ENCODE data around the gene ZKSCAN2. TPM values are rescaled to one million over a fixed set of nuclear protein-coding genes. Genes with fewer than 3 reads are reported as not detected.

The ZKSCAN2 gene
- polyA plus RNA-seq, 4 donors = 0.54 to 5.1 (median 0.89) TPM

DNA sequence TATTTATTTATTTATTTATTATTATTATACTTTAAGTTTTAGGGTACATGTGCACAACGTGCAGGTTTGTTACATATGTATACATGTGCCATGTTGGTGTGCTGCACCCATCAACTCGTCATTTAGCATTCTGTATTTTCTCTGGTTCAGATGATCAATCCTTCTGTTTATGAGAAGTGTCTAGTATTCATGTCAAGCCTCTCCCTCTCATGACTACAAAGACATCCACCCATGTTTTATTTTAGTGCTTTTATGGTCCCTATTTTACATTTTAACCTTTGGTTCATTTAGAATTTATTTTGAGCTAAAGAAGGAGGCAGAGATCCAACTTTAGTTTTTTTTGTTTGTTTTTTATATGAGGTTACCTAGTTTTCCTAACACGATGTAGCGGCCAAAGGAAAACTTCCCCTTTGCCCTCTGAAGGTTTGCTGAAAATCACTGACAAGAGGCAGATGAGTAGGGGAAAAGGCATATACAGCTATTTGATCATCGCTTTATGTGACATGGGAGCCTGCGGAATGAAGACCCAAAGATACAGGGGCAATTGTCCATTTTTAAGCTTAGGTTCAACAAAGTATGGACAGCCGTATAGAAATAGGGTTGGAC, 63.3 kb downstream of the ZKSCAN2 start:
- Histone ChIP-seq H3K36me3 (ENCODE audit: control insufficient read depth in 3 of 3, insufficient read depth in 2 of 3, low read depth in 1 of 3, low read length in 3 of 3) (no peaks in the 10 kb centered on the region), H3K27ac (ENCODE audit: low read depth in 1 of 3, low read length in 2 of 3) (no peak overlapping the region), H3K9me3 (ENCODE audit: control insufficient read depth in 2 of 2, insufficient read depth in 1 of 2, low read depth in 1 of 2, low read length in 1 of 2) (no peaks in the 10 kb centered on the region), H3K4me3 (ENCODE audit: low read depth in 1 of 3, low read length in 3 of 3) (no peak overlapping the region), H3K4me1 (ENCODE audit: control insufficient read depth in 3 of 3, insufficient read depth in 2 of 3, low read depth in 1 of 3, low read length in 2 of 3) (no peaks in the 10 kb centered on the region), H3K27me3 (ENCODE audit: control insufficient read depth in 3 of 3, insufficient read depth in 3 of 3, low read length in 3 of 3) (no peaks in the 10 kb centered on the region)
- WGBS, 3 donors = 81 to 87% (median 81%) methylated on average over 6 to 7 of the region's 7 CpGs
- FAIRE-seq (no peak), DNase-seq (no peak)

DNA sequence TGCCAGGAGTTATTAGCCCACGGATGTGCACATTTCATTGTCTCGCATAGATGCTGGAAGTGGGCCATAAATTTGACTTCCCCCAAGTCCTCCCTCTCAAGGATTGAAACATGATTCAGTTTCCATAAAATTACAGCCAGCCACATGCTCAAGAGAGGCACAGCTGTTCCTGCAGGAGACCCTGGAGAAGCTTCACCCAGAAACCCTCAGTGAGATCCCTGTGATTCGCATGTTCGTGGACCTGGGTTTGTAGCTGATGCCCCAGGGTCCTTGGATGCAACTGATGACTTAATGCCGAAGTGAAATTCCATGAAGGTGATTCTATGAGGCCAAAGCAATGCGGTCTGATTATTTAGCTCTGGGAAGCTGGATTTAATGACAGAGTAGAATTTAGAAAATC, 65.5 kb downstream of the ZKSCAN2 start:
- Histone ChIP-seq H3K9me3 (ENCODE audit: control insufficient read depth in 2 of 2, insufficient read depth in 1 of 2, low read depth in 1 of 2, low read length in 1 of 2) (no peaks in the 10 kb centered on the region), H3K4me3 (ENCODE audit: low read depth in 1 of 3, low read length in 3 of 3) (no peak overlapping the region), H3K27me3 (ENCODE audit: control insufficient read depth in 3 of 3, insufficient read depth in 3 of 3, low read length in 3 of 3) (no peaks in the 10 kb centered on the region), H3K4me1 (ENCODE audit: control insufficient read depth in 3 of 3, insufficient read depth in 2 of 3, low read depth in 1 of 3, low read length in 2 of 3) (no peaks in the 10 kb centered on the region), H3K36me3 (ENCODE audit: control insufficient read depth in 3 of 3, insufficient read depth in 2 of 3, low read depth in 1 of 3, low read length in 3 of 3) (no peaks in the 10 kb centered on the region), H3K27ac (ENCODE audit: low read depth in 1 of 3, low read length in 2 of 3) (no peak overlapping the region)
- DNase-seq (no peak), FAIRE-seq (no peak)
- 76 to 86% (median 81%) methylated on average over 6 of the region's 6 CpGs for WGBS, 3 donors

DNA sequence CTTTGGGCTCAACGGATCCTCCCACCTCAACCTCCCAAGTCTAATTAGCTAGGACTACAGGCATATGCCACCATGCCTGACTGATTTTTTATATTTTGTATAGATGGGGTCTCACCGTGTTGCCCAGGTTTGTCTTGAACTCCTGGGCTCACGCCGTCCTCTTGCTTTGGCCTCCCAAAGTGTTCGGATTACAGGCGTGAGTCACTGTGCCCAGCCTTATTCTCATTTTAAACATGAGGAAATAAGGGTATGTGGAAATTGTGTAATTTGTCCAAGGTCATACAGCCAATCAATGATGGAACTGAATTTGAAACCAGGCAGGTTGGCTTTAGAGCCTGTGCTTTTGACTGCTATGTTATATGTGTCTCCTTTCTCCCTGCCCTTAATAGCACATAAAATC, 68.3 kb downstream of the ZKSCAN2 start:
- Histone ChIP-seq H3K9me3 (ENCODE audit: control insufficient read depth in 2 of 2, insufficient read depth in 1 of 2, low read depth in 1 of 2, low read length in 1 of 2) (no peaks in the 10 kb centered on the region), H3K27me3 (ENCODE audit: control insufficient read depth in 3 of 3, insufficient read depth in 3 of 3, low read length in 3 of 3) (no peaks in the 10 kb centered on the region), H3K4me1 (ENCODE audit: control insufficient read depth in 3 of 3, insufficient read depth in 2 of 3, low read depth in 1 of 3, low read length in 2 of 3) (no peaks in the 10 kb centered on the region), H3K27ac (ENCODE audit: low read depth in 1 of 3, low read length in 2 of 3) (no peak overlapping the region), H3K4me3 (ENCODE audit: low read depth in 1 of 3, low read length in 3 of 3) (no peak overlapping the region), H3K36me3 (ENCODE audit: control insufficient read depth in 3 of 3, insufficient read depth in 2 of 3, low read depth in 1 of 3, low read length in 3 of 3) (no peaks in the 10 kb centered on the region)
- FAIRE-seq = no peak
- WGBS, 3 donors = 93 to 96% (median 94%) methylated on average over 6 of the region's 6 CpGs
- DNase-seq = no peak

DNA sequence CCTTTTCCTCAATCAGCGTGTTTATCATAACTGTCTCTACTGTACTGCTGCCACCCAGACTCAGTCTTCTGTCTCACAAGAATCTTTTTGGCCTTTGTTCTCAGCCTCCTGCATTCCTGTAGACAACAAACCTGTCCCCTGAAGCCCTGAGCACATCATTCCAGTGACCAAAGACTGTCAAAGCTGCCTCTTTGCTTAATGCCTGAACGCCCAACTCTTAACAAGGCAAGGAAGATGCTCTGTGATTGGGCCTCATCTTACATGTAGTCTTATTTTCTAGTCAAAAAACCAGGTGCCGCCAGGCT, 70.2 kb downstream of the ZKSCAN2 start:
- no peaks in the 10 kb centered on the region for H3K9me3 ChIP-seq (ENCODE audit: control insufficient read depth in 2 of 2, insufficient read depth in 1 of 2, low read depth in 1 of 2, low read length in 1 of 2)
- WGBS, 3 donors = 95 to 98% (median 96%) methylated on average over 3 of the region's 3 CpGs
- DNase-seq (no peak), FAIRE-seq (no peak)
- no peak overlapping the region for H3K27ac ChIP-seq (ENCODE audit: low read depth in 1 of 3, low read length in 2 of 3)
- no peak overlapping the region for H3K4me3 ChIP-seq (ENCODE audit: low read depth in 1 of 3, low read length in 3 of 3)
- H3K27me3 ChIP-seq (ENCODE audit: control insufficient read depth in 3 of 3, insufficient read depth in 3 of 3, low read length in 3 of 3) = no peaks in the 10 kb centered on the region
- H3K4me1 ChIP-seq (ENCODE audit: control insufficient read depth in 3 of 3, insufficient read depth in 2 of 3, low read depth in 1 of 3, low read length in 2 of 3) = no peaks in the 10 kb centered on the region
- H3K36me3 ChIP-seq (ENCODE audit: control insufficient read depth in 3 of 3, insufficient read depth in 2 of 3, low read depth in 1 of 3, low read length in 3 of 3) = no peaks in the 10 kb centered on the region

Other genes with a start within 250 kb of the ZKSCAN2 start
- 100 to 1,000 TPM in 1 of 4 donors, 10 to 100 TPM in 3; 37.9 to 108 (median 65.9) TPM for gene ARHGAP17, start 242.5 kb downstream of the ZKSCAN2 start, polyA plus RNA-seq
- gene LCMT1, start 146.1 kb downstream of the ZKSCAN2 start, polyA plus RNA-seq = 100 to 1,000 TPM in 1 of 4 donors, 10 to 100 TPM in 3; 27.0 to 105 (median 31.9) TPM
- gene AQP8, start 40.9 kb downstream of the ZKSCAN2 start, polyA plus RNA-seq = 10 to 100 TPM in 1 of 4 donors, under 1 TPM in 1, not detected in 2; 0.18 to 21.1 TPM